Lower leg skin (tissue), 3 donors: Measurements from ENCODE around the gene FGF10.

Source experiments
- POLR2A ChIP-seq, 2 donors: fragments of 450-650 bp; IDR thresholded peaks; one replicate each; pipeline ENCODE4 v1.6.1; 2016 to 2017; ENCODE audit warnings: antibody characterized with exemption in 2 of 2, mild to moderate bottlenecking in 1 of 2, moderate library complexity in 1 of 2
- TF ChIP-seq, protein P1 (sequence below), 3 donors: fragments of 450-650 bp; IDR thresholded peaks; one replicate each; pipeline ENCODE4 v1.5.1; 2016; ENCODE audit warnings: antibody characterized with exemption in 3 of 3, mild to moderate bottlenecking in 3 of 3, moderate library complexity in 2 of 3

DNA sequence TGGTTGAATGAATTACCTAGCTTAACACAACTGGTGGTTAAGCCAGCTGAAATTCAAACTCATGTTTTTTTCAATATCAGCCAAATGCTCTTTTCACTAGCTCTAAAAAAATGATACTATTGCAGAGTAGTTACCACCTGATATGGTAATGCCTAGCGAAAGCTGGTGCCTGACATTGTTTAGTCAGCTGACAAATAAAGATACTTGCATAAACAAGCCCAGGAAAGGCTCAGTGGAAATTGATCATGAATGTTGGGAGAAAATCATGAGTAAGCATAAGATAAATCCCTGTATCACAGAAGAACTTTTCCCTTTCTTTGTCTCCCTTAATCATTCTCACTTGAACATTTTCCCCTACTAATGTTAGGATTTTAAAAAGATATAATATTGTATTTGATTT lies 54.6 kb downstream of the FGF10 start:
- TF ChIP-seq, protein P1, sequence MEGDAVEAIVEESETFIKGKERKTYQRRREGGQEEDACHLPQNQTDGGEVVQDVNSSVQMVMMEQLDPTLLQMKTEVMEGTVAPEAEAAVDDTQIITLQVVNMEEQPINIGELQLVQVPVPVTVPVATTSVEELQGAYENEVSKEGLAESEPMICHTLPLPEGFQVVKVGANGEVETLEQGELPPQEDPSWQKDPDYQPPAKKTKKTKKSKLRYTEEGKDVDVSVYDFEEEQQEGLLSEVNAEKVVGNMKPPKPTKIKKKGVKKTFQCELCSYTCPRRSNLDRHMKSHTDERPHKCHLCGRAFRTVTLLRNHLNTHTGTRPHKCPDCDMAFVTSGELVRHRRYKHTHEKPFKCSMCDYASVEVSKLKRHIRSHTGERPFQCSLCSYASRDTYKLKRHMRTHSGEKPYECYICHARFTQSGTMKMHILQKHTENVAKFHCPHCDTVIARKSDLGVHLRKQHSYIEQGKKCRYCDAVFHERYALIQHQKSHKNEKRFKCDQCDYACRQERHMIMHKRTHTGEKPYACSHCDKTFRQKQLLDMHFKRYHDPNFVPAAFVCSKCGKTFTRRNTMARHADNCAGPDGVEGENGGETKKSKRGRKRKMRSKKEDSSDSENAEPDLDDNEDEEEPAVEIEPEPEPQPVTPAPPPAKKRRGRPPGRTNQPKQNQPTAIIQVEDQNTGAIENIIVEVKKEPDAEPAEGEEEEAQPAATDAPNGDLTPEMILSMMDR (IDR thresholded peaks at IDR 0.05): no peak
- no peak for TF ChIP-seq POLR2A (IDR thresholded peaks at IDR 0.05)
